Naive thymus-derived CD4-positive, alpha-beta T cell (primary cell): ENCODE data around the gene IL4R. TPM values are rescaled to one million over a fixed set of nuclear protein-coding genes. Genes with fewer than 3 reads are reported as not detected.

Experiments
- ATAC-seq: fragments of 150-1000 bp; cut with Tn5 transposase; 2 replicates; pipeline ENCODE4 v1.10.0; 2021; ENCODE audit warnings: mild to moderate bottlenecking, moderate library complexity
- CTCF ChIA-PET: fragments of 350-600 bp; sonication (Branson Sonifier 250); formaldehyde crosslinking; loops from one replicate; lab custom pipeline; 2021; ENCODE audit warnings: antibody characterized with exemption; lab: Charles Lee
- POLR2A ChIA-PET: fragments of 350-600 bp; sonication (Branson Sonifier 250); formaldehyde crosslinking; loops from one replicate; lab custom pipeline; 2021; ENCODE audit warnings: antibody characterized with exemption, inconsistent platforms; lab: Charles Lee
- DNase-seq, 9 donors: peaks; one replicate each; pipeline versions ENCODE4 v3.0.0 to v3.0.0-alpha.2; 2020 to 2022; ENCODE audit warnings: mixed read lengths in 1 of 9
- H3K27ac ChIP-seq: one replicate; pipeline ENCODE4 v1.7.0; 2013; ENCODE audit warnings: mild to moderate bottlenecking, low read depth, low read length, moderate library complexity
- H3K27me3 ChIP-seq, 2 donors: one replicate each; pipeline ENCODE4 v1.7.0; 2013; ENCODE audit warnings: low read length in 2 of 2, mild to moderate bottlenecking in 2 of 2, moderate library complexity in 2 of 2; ENCODE audit not compliant: control insufficient read depth in 2 of 2, insufficient read depth in 2 of 2
- H3K36me3 ChIP-seq, 3 experiments: 1 replicate in 2 of 3; 2 replicates in 1 of 3; pipeline ENCODE4 v1.7.0; 2013; ENCODE audit warnings: low read length in 3 of 3, mild to moderate bottlenecking in 3 of 3, moderate library complexity in 1 of 3; ENCODE audit not compliant: insufficient read depth in 3 of 3, control insufficient read depth in 2 of 3
- H3K4me1 ChIP-seq, 2 donors: one replicate each; pipeline ENCODE4 v1.7.0; 2013; ENCODE audit warnings: low read length in 2 of 2, mild to moderate bottlenecking in 2 of 2, moderate library complexity in 1 of 2; ENCODE audit not compliant: control insufficient read depth in 2 of 2, insufficient read depth in 2 of 2
- H3K4me3 ChIP-seq: 2 replicates; pipeline ENCODE4 v1.7.0; 2013; ENCODE audit warnings: mild to moderate bottlenecking, low read length
- H3K9me3 ChIP-seq, 3 experiments: 1 replicate in 2 of 3; 2 replicates in 1 of 3; pipeline ENCODE4 v1.7.0; 2013; ENCODE audit warnings: low read length in 3 of 3; ENCODE audit not compliant: control insufficient read depth in 2 of 3
- H3K27ac Mint-ChIP-seq, 9 donors: one replicate each; pipeline ENCODE4 v1.8.0; 2020 to 2022; ENCODE audit warnings: mixed read lengths in 9 of 9, mild to moderate bottlenecking in 8 of 9, moderate library complexity in 5 of 9, inconsistent platforms in 2 of 9
- H3K27me3 Mint-ChIP-seq, 5 donors: one replicate each; pipeline ENCODE4 v1.8.0; 2021 to 2022; ENCODE audit warnings: mixed read lengths in 5 of 5, mild to moderate bottlenecking in 1 of 5
- H3K36me3 Mint-ChIP-seq, 5 donors: one replicate each; pipeline ENCODE4 v1.8.0; 2020 to 2022; ENCODE audit warnings: mixed read lengths in 5 of 5, mild to moderate bottlenecking in 3 of 5, inconsistent platforms in 1 of 5
- H3K4me1 Mint-ChIP-seq, 7 donors: one replicate each; pipeline ENCODE4 v1.8.0; 2020 to 2022; ENCODE audit warnings: mixed read lengths in 7 of 7, mild to moderate bottlenecking in 3 of 7, inconsistent platforms in 1 of 7
- H3K4me3 Mint-ChIP-seq, 10 donors: one replicate each; pipeline ENCODE4 v1.8.0; 2020 to 2022; ENCODE audit warnings: mild to moderate bottlenecking in 10 of 10, mixed read lengths in 10 of 10, moderate library complexity in 6 of 10, inconsistent platforms in 2 of 10
- H3K9me3 Mint-ChIP-seq, 11 donors: one replicate each; pipeline ENCODE4 v1.8.0; 2020 to 2022; ENCODE audit warnings: mixed read lengths in 11 of 11, mild to moderate bottlenecking in 4 of 11, inconsistent platforms in 1 of 11, moderate library complexity in 1 of 11
- intact Hi-C, 2 donors: fragments of 100-400 bp; cut with micrococcal nuclease; formaldehyde crosslinking; loops; one replicate each; pipeline ENCODE4 v1.15.1; 2023
- polyA plus RNA-seq, 2 donors: library from polyadenylated mRNA; unstranded; fragments of 300-500 nt; fragmentation: Illumina TruSeq; gene quantifications; one replicate each; pipeline ENCODE4 v1.2.3, GENCODE V29; 2021
- total RNA-seq, 6 experiments: library from RNA in 5 of 6; stranded (reverse) in 5 of 6; gene quantifications; 1 replicate in 5 of 6; 2 replicates in 1 of 6; pipeline ENCODE4 v1.2.3 and lab custom pipeline; 2021 to 2026

The IL4R gene
- total and polyA plus RNA-seq, 7 experiments from 2014 or later: 99.8 to 498 (median 176) TPM

- DNase-seq (peak in 1 of 9 donors; percentile 31), ATAC-seq (no peak)
- H3K4me3 ChIP-seq: peak overlapping the region; percentile 88
- H3K9me3 ChIP-seq: no peaks in the 10 kb centered on the region
- intact Hi-C loops: loop anchor here (1.0 to 2.0 kb wide), 12 partner anchors 11 to 199 kb away; partner anchors contain the start of gene KDM8 (in 1 of the 2)
- peaks cover 0 to 23% (median 7%) of the 10 kb centered on the region in 5 donors for H3K36me3 Mint-ChIP-seq
- H3K27me3 ChIP-seq: no peaks in the 10 kb centered on the region
- peaks cover 0 to 6% (median 0%) of the 10 kb centered on the region in 3 experiments for H3K36me3 ChIP-seq
- peak overlapping the region; percentile 91 for H3K27ac ChIP-seq
- H3K27ac Mint-ChIP-seq: peak overlapping the region; percentile 89 to 99 (median 98)
- H3K27me3 Mint-ChIP-seq: no peaks in the 10 kb centered on the region
- H3K9me3 Mint-ChIP-seq: peaks cover 0 to 3% (median 0%) of the 10 kb centered on the region in 11 donors
- peak overlapping the region; percentile 76 to 99 (median 98) for H3K4me3 Mint-ChIP-seq
- H3K4me1 Mint-ChIP-seq: peaks cover 29 to 81% (median 76%) of the 10 kb centered on the region in 7 donors
- POLR2A ChIA-PET: interaction anchor here (0.9 to 8.6 kb wide), 15 partner anchors 8 to 231 kb away, joined by 3 to 63 read pairs (median 7); no protein-coding TSS in a partner anchor
- peaks cover 44 to 50% of the 10 kb centered on the region in 2 donors for H3K4me1 ChIP-seq
- CTCF ChIA-PET: interaction anchor here (0.8 to 0.9 kb wide), 3 partner anchors 11 to 257 kb away, joined by 3 to 5 read pairs (median 3); no protein-coding TSS in a partner anchor
These were observed 88.8 kb downstream of the IL4R start for GRCh38 chr16:27402569-27402963.

DNA sequence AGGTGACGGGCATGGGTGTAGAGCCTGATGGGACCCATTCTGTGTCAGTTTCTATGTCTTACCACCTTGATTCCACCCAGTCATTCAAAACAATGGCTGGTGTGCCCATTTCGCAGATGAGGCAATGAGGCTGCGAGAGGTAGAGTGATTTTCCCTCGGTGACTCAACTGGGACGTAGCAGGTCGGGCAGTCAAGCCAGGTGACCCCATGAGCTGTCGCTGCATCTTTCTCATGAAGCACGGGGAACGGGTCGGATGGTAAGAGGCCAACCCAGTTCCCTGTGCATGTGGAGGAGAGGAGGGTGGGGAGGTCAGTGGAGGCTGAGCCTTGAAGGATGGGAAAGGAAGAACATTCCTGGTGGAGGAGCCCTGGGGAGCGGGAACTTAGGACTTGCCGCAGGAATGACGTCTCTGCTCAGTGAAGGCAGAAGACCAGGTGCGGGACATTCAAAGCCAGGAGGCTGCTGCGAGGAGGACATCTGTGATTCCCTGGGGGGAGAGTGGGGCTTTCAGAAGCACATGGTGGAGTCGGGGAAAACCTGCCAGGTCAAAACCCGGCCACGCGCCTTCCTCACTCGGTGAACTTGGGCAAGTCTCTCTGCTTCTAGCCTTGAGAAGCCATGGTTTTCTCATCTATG is 89.3 kb downstream of the IL4R start:
- H3K4me3 ChIP-seq: peak overlapping the region; percentile 88
- Mint-ChIP-seq H3K27ac (peak overlapping the region; percentile 89 to 99 (median 98)), H3K36me3 (peaks cover 0 to 26% (median 10%) of the 10 kb centered on the region in 5 donors), H3K27me3 (no peaks in the 10 kb centered on the region), H3K9me3 (peaks cover 0 to 3% (median 0%) of the 10 kb centered on the region in 11 donors), H3K4me3 (peak overlapping the region; percentile 76 to 99 (median 98)), H3K4me1 (peaks cover 34 to 87% (median 81%) of the 10 kb centered on the region in 7 donors)
- no peaks in the 10 kb centered on the region for H3K27me3 ChIP-seq
- ChIA-PET CTCF (interaction anchor here (1.2 kb wide), 1 partner anchor 29 kb away, joined by 3 read pairs; no protein-coding TSS in a partner anchor), POLR2A (interaction anchor here (0.6 to 8.6 kb wide), 17 partner anchors 8 to 231 kb away, joined by 3 to 63 read pairs (median 7); no protein-coding TSS in a partner anchor)
- intact Hi-C loops: loop anchor here (1.0 to 2.0 kb wide), 13 partner anchors 10 to 200 kb away; partner anchors contain the start of genes KATNIP (in 1 of the 2) and KDM8 (in 1 of the 2)
- DNase-seq (peak in 4 of 9 donors; percentile 26 to 54 (median 42)), ATAC-seq (no peak)
- peaks cover 48 to 55% of the 10 kb centered on the region in 2 donors for H3K4me1 ChIP-seq
- H3K36me3 ChIP-seq: peaks cover 0 to 6% (median 0%) of the 10 kb centered on the region in 3 experiments
- peak overlapping the region; percentile 91 for H3K27ac ChIP-seq
- H3K9me3 ChIP-seq: no peaks in the 10 kb centered on the region

GRCh38 chr16:27403601-27403992 is 89.8 kb downstream of the IL4R start:
- CTCF ChIA-PET: interaction anchor here (0.9 to 1.2 kb wide), 3 partner anchors 29 to 32 kb away, joined by 3 to 4 read pairs (median 3); no protein-coding TSS in a partner anchor
- intact Hi-C loops: loop anchor here (1.0 to 2.0 kb wide), 6 partner anchors 29 to 169 kb away; partner anchors contain the start of gene KATNIP (in 1 of the 2)
- peak overlapping the region; percentile 88 for H3K4me3 ChIP-seq
- POLR2A ChIA-PET: interaction anchor here (0.6 to 8.6 kb wide), 10 partner anchors 13 to 232 kb away, joined by 3 to 63 read pairs (median 8); no protein-coding TSS in a partner anchor
- no peak for DNase-seq
- H3K4me3 Mint-ChIP-seq: peak overlapping the region; percentile 76 to 99 (median 98)
- H3K36me3 ChIP-seq: peaks cover 0 to 6% (median 0%) of the 10 kb centered on the region in 3 experiments
- H3K27ac ChIP-seq: peak overlapping the region; percentile 91
- H3K9me3 Mint-ChIP-seq: peaks cover 0 to 3% (median 0%) of the 10 kb centered on the region in 11 donors
- ATAC-seq: no peak
- peaks cover 53 to 60% of the 10 kb centered on the region in 2 donors for H3K4me1 ChIP-seq
- H3K27me3 Mint-ChIP-seq: no peaks in the 10 kb centered on the region
- H3K27ac Mint-ChIP-seq: peak overlapping the region; percentile 89 to 99 (median 98)
- H3K36me3 Mint-ChIP-seq: peaks cover 0 to 29% (median 13%) of the 10 kb centered on the region in 5 donors
- H3K4me1 Mint-ChIP-seq: peaks cover 40 to 90% (median 85%) of the 10 kb centered on the region in 7 donors
- H3K27me3 ChIP-seq: no peaks in the 10 kb centered on the region
- no peaks in the 10 kb centered on the region for H3K9me3 ChIP-seq

DNA sequence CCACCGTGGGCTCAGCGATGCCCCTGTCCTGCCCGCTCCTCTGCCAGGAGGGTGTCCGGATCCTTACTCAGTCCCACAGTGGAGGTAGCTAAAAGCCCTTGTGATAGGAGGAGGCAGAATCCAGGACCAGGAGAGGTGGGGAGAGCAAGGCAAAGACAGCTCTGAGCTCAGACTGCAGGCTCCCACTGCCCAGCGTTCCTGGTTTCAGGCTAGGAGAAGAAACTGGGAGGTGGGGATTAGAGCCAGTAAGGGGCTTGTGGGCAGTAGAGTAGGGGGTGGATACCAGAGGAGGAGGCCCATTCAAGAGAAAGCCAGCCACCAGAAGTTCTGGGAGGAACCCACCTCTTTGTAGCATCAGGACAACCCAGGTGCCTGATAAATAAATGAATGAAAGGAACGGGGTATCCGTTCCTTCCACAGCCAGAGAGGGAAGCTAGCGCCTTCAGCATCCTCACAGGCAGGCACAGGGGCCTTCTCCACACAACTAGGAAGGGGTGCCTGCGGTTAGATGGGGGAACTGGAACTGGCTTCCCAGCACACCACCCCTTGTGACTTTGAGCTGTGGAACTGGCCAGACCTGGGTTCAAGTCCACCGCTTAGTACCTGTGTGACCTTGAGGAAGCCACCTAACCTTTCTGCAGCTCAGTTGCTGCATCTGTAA is 90.5 kb downstream of the IL4R start:
- no peaks in the 10 kb centered on the region for H3K9me3 ChIP-seq
- Mint-ChIP-seq H3K27me3 (no peaks in the 10 kb centered on the region), H3K4me3 (peak overlapping the region; percentile 76 to 99 (median 98)), H3K9me3 (peaks cover 0 to 3% (median 0%) of the 10 kb centered on the region in 11 donors), H3K36me3 (peaks cover 0 to 32% (median 13%) of the 10 kb centered on the region in 5 donors), H3K4me1 (peaks cover 43 to 91% (median 85%) of the 10 kb centered on the region in 7 donors), H3K27ac (peak overlapping the region; percentile 89 to 99 (median 98))
- no peaks in the 10 kb centered on the region for H3K27me3 ChIP-seq
- H3K36me3 ChIP-seq: peaks cover 0 to 6% (median 0%) of the 10 kb centered on the region in 3 experiments
- peak overlapping the region; percentile 91 for H3K27ac ChIP-seq
- DNase-seq: peak in 3 of 9 donors; percentile 20 to 25 (median 22)
- H3K4me1 ChIP-seq: peaks cover 56 to 64% of the 10 kb centered on the region in 2 donors
- ATAC-seq: no peak
- peak overlapping the region; percentile 88 for H3K4me3 ChIP-seq
- ChIA-PET POLR2A (interaction anchor here (0.6 to 8.6 kb wide), 10 partner anchors 13 to 169 kb away, joined by 3 to 63 read pairs (median 9); no protein-coding TSS in a partner anchor), CTCF (interaction anchor here (0.7 to 1.3 kb wide), 5 partner anchors 28 to 55 kb away, joined by 3 to 6 read pairs (median 3); no protein-coding TSS in a partner anchor)
- intact Hi-C loops: no loop called here

- Mint-ChIP-seq H3K4me1 (peaks cover 44 to 94% (median 89%) of the 10 kb centered on the region in 7 donors), H3K27ac (peak overlapping the region; percentile 88 to 99 (median 97)), H3K27me3 (no peaks in the 10 kb centered on the region), H3K36me3 (peaks cover 5 to 40% (median 18%) of the 10 kb centered on the region in 5 donors), H3K4me3 (peak overlapping the region; percentile 76 to 99 (median 96)), H3K9me3 (peaks cover 0 to 3% (median 0%) of the 10 kb centered on the region in 11 donors)
- ChIA-PET POLR2A (interaction anchor here (0.6 to 8.6 kb wide), 20 partner anchors 9 to 175 kb away, joined by 3 to 63 read pairs (median 6); no protein-coding TSS in a partner anchor), CTCF (interaction anchor here (0.6 to 1.7 kb wide), 7 partner anchors 21 to 188 kb away, joined by 3 to 6 read pairs (median 3); no protein-coding TSS in a partner anchor)
- intact Hi-C loops: loop anchor here (1.0 to 2.0 kb wide), 3 partner anchors 21 to 51 kb away; no protein-coding TSS in a partner anchor
- Histone ChIP-seq H3K27me3 (no peaks in the 10 kb centered on the region), H3K4me3 (peak overlapping the region; percentile 45), H3K36me3 (peaks cover 0 to 6% (median 0%) of the 10 kb centered on the region in 3 experiments), H3K27ac (peak overlapping the region; percentile 91), H3K9me3 (no peaks in the 10 kb centered on the region), H3K4me1 (peaks cover 63% of the 10 kb centered on the region in 2 donors)
- DNase-seq: peak in 4 of 9 donors; percentile 31 to 79 (median 52)
- ATAC-seq: no peak
These were observed 92.0 kb downstream of the IL4R start for GRCh38 chr16:27405546-27406451.
